ENCODE data around the gene NUMB. TPM values are rescaled to one million over a fixed set of nuclear protein-coding genes. Genes with fewer than 3 reads are reported as not detected.
A peak's percentile ranks its signal among the peaks of the same experiment; 100 is the strongest.

Gene NUMB
- total RNA-seq, 2 experiments from 2014 or later, result 27.9 to 31.5 TPM

GRCh38 chr14:73259837-73260236 is 198.5 kb downstream of the NUMB start:
- POLR2A ChIA-PET, result no interaction called here
- H3K27me3 ChIP-seq (ENCODE audit: control insufficient read depth in 1 of 2, insufficient read depth in 2 of 2, low read length in 2 of 2), result peaks cover 0 to 2% of the 10 kb centered on the region in 2 experiments

DNA sequence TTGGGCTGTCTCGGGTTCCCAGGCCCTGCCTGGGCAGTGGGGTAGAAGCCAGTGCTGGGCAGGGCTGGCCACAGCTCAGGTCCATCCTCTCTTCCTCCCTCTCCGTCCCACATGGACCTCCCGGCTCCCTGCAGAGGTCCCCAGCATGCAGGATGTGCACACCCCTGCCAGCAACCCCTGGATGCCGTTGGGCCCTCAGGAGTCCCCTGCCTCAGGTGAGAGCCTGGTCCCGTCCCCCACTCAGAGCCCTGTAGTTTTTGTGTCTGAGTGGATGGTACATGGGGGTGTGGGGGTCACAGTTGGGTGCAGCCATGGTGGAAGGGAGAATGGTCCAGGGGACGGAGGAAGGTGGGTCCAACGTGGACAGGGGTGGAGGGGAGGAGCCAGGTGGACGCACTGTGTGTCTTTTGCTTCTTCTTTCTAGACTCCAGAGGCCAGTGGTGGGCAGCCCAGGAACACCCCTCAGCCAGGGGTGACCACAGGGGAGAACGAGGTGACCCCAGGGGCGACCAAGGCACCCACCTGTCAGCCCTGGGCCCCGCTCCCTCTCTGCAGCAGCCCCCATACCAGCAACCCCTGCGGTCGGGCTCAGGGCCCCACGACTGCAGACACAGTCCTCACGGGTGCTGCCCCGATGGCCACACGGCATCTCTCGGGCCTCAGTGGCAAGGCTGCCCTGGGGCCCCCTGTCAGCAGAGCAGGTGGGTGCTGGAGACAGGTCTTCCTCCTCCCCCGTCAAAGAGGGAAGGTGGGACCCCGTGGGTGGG is 199.3 kb downstream of the NUMB start:
- Mint-ChIP-seq H3K4me3 (no peak overlapping the region), H3K36me3 (ENCODE audit: low read depth) (no peaks in the 10 kb centered on the region), H3K4me1 (ENCODE audit: low read depth) (no peaks in the 10 kb centered on the region), H3K9me3 (no peaks in the 10 kb centered on the region), H3K27ac (no peak overlapping the region), H3K27me3 (peaks cover 3% of the 10 kb centered on the region)
- ChIA-PET CTCF (no interaction called here), POLR2A (no interaction called here)
- Histone ChIP-seq H3K9me3 (ENCODE audit: control insufficient read depth in 1 of 2, insufficient read depth in 1 of 2, low read length in 2 of 2) (no peaks in the 10 kb centered on the region), H3K36me3 (ENCODE audit: insufficient read depth, low read length) (no peaks in the 10 kb centered on the region), H3K27ac (ENCODE audit: low read depth in 1 of 2, low read length in 2 of 2) (no peak overlapping the region), H3K4me1 (ENCODE audit: insufficient read depth, low read length) (no peaks in the 10 kb centered on the region), H3K27me3 (ENCODE audit: control insufficient read depth in 1 of 2, insufficient read depth in 2 of 2, low read length in 2 of 2) (no peaks in the 10 kb centered on the region), H3K4me3 (ENCODE audit: low read length) (no peak overlapping the region)
- intact Hi-C loops (cut with DNase I, micrococcal nuclease), result no loop called here
- TF ChIP-seq, protein P1, sequence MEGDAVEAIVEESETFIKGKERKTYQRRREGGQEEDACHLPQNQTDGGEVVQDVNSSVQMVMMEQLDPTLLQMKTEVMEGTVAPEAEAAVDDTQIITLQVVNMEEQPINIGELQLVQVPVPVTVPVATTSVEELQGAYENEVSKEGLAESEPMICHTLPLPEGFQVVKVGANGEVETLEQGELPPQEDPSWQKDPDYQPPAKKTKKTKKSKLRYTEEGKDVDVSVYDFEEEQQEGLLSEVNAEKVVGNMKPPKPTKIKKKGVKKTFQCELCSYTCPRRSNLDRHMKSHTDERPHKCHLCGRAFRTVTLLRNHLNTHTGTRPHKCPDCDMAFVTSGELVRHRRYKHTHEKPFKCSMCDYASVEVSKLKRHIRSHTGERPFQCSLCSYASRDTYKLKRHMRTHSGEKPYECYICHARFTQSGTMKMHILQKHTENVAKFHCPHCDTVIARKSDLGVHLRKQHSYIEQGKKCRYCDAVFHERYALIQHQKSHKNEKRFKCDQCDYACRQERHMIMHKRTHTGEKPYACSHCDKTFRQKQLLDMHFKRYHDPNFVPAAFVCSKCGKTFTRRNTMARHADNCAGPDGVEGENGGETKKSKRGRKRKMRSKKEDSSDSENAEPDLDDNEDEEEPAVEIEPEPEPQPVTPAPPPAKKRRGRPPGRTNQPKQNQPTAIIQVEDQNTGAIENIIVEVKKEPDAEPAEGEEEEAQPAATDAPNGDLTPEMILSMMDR (IDR thresholded peaks at IDR 0.05), result no peak
- DNase-seq (peak in 1 of 14 experiments; percentile 28), ATAC-seq (ENCODE audit: poor library complexity) (no peak)

More at GRCh38 chr14:73259837-73260236, 198.5 kb downstream of the NUMB start:
- Mint-ChIP-seq H3K27ac (no peak overlapping the region), H3K4me3 (no peak overlapping the region), H3K4me1 (ENCODE audit: low read depth) (no peaks in the 10 kb centered on the region), H3K9me3 (no peaks in the 10 kb centered on the region), H3K36me3 (ENCODE audit: low read depth) (no peaks in the 10 kb centered on the region), H3K27me3 (peaks cover 4% of the 10 kb centered on the region)
- DNase-seq, result peak in 1 of 14 experiments; percentile 21
- no peaks in the 10 kb centered on the region for H3K4me1 ChIP-seq (ENCODE audit: insufficient read depth, low read length)
- no peak overlapping the region for H3K4me3 ChIP-seq (ENCODE audit: low read length)
- no peak for ATAC-seq (ENCODE audit: poor library complexity)
- no peak overlapping the region for H3K27ac ChIP-seq (ENCODE audit: low read depth in 1 of 2, low read length in 2 of 2)
- CTCF ChIA-PET, result no interaction called here
- no peaks in the 10 kb centered on the region for H3K36me3 ChIP-seq (ENCODE audit: insufficient read depth, low read length)
- intact Hi-C loops (cut with DNase I, micrococcal nuclease), result no loop called here
- no peaks in the 10 kb centered on the region for H3K9me3 ChIP-seq (ENCODE audit: control insufficient read depth in 1 of 2, insufficient read depth in 1 of 2, low read length in 2 of 2)
- TF ChIP-seq, protein P1 (IDR thresholded peaks at IDR 0.05), result no peak

DNA sequence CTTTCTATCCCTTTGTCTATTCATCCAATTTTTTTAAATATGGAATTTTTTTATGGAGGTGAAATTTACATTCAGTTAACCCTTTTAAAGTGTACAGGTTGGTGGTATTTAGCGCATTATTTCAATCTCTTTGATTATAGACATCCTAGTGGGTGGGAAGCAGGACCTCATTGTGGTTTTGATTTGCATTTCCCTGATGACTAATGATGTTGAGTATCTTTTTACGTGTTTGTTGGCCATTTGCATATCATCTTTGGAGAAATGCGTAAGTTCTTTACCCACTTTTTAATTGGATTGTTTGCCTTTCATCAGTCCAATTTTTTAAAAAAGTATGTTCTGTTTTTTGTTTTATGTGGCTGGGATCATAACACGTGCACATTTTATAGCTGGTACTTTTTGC is 200.3 kb downstream of the NUMB start:
- H3K36me3 Mint-ChIP-seq (ENCODE audit: low read depth), result no peaks in the 10 kb centered on the region
- CTCF ChIA-PET, result no interaction called here
- H3K9me3 Mint-ChIP-seq, result no peaks in the 10 kb centered on the region
- TF ChIP-seq, protein P1 (IDR thresholded peaks at IDR 0.05), result no peak
- Histone ChIP-seq H3K9me3 (ENCODE audit: control insufficient read depth in 1 of 2, insufficient read depth in 1 of 2, low read length in 2 of 2) (no peaks in the 10 kb centered on the region), H3K36me3 (ENCODE audit: insufficient read depth, low read length) (no peaks in the 10 kb centered on the region), H3K4me1 (ENCODE audit: insufficient read depth, low read length) (no peaks in the 10 kb centered on the region), H3K27me3 (ENCODE audit: control insufficient read depth in 1 of 2, insufficient read depth in 2 of 2, low read length in 2 of 2) (no peaks in the 10 kb centered on the region), H3K4me3 (ENCODE audit: low read length) (no peak overlapping the region), H3K27ac (ENCODE audit: low read depth in 1 of 2, low read length in 2 of 2) (no peak overlapping the region)
- ATAC-seq (ENCODE audit: poor library complexity), result no peak
- H3K27ac Mint-ChIP-seq, result no peak overlapping the region
- intact Hi-C loops (cut with DNase I, micrococcal nuclease), result no loop called here
- no peaks in the 10 kb centered on the region for H3K27me3 Mint-ChIP-seq
- POLR2A ChIA-PET, result no interaction called here
- no peaks in the 10 kb centered on the region for H3K4me1 Mint-ChIP-seq (ENCODE audit: low read depth)
- DNase-seq, result no peak
- H3K4me3 Mint-ChIP-seq, result no peak overlapping the region

Data from CD4-positive, alpha-beta T cell (primary cell).